ENCODE measurements around the gene IGF2BP3.
"Not testable (repeated sequence)": the region's sequence is repeated elsewhere in the genome, so short reads cannot be mapped to it uniquely, and the experiment has no call there.

The IGF2BP3 gene

DNA sequence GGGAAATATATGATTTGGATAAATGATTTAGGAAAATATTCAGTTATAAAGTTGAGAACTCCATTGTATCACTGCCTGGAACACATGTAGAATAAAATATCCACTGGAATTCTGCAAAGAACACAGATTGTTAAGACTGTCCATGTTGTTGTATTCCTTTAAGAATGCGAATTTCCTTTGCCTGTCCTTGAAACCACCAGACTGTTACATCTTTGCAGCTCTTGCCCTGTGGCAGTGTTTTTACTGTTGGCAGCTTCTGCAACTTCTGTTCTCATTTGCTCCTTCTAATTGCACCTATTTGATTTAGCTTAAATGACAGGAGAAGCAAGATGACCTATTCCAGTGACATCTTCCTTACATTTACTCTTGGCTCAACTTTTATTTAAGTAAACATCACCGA, 131.4 kb downstream of the IGF2BP3 start:
- no peak for DNase-seq (ENCODE audit: low spot score)

DNA sequence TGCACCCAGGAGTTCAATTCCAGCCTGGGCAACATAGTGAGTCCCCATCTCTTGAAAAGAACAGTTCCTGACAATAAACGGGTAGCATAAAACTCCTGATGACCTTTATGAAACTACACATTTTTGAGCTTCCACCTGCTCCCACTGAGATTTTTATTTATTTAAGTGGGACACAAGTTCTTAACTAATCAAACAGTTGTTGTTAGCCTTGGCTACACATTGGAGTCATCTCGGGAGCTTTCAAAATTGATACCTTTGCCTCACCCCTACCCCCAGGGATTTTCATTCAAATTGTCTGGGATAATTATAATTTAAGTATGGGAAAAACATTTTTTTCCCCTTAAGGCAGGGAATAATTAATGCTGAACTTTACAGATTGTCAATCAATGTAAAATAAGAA, 131.9 kb downstream of the IGF2BP3 start:
- DNase-seq (ENCODE audit: low spot score): no peak

DNA sequence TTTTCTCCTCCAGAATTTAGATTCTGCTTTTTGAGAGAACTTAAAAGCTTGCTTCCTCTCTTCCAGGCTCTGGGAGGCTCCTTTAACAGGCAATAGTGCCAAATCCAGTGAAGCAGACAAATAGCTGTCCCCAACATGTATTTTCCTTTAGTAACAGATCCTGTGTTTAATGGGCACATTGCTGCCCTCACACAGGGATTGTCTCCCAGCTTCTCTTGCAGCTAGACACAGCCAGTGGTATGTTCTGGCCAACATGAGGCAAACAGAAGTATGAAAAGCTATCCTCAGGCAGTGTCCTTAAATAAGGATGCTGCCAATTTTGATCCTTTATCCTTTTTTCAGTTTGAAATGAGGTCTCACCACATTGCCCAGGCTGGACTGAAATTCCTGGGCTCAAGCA, 132.9 kb downstream of the IGF2BP3 start:
- DNase-seq (ENCODE audit: low spot score): no peak

DNA sequence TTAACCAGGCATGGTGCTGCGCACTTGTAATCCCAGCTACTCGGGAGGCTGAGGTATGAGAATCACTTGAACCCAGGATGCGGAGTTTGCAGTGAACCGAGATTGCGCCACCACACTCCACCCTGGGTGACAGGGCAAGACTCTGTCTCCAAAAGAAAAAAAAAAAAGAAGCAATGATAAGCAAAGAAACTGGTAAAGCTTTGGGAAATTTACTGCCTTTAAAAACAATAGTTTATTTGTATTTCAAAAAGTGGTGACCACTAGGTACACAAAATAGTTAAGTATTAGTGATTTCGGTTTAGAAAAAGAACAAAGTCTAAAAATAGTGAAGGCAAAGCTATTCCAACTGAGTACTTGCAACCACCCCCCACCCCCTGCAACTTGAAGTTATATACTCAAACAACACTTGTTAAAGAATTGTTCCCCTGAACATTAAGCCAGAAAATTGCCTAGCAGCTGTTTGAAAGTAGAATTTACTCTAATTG, 133.4 kb downstream of the IGF2BP3 start:
- DNase-seq (ENCODE audit: low spot score): no peak

DNA sequence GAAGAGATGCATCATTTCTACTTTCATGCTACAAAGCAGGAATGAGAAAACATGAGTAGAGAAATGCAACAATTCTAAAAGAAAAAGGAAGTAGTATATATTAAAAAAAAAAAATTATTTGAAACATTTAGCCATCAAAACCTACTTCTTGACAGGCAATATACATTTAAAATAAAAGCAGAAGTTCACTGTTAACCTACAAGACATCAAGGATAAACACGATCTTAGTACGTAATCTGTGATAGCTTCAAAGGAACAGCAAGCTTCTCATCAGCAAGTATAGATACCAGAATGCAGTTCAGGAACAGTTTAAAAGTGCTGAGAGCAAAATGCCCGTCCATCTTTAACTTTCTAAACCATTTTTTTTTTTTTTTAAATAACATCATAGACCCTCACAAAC, 134.2 kb downstream of the IGF2BP3 start:
- DNase-seq (ENCODE audit: low spot score): no peak

DNA sequence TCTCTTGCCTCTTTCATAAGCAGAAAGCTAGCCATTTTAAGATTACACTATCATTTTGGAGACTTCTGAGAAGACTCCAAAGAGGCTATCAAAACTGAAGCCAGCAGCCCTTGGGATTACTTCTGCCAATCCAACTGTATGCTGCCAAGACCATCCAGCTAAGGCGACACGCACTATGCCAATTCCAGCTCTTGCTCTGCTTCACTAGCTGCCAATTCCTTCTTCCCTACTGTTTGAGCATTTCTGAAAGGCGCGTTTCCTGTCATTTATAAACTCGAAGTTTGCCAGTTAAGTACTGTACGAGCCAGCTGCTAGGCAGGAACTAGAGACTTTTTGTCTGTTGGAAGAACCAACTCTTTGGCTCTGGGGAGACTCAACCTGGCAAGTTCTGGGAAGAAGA, 134.7 kb downstream of the IGF2BP3 start:
- DNase-seq (ENCODE audit: low spot score): no peak

DNA sequence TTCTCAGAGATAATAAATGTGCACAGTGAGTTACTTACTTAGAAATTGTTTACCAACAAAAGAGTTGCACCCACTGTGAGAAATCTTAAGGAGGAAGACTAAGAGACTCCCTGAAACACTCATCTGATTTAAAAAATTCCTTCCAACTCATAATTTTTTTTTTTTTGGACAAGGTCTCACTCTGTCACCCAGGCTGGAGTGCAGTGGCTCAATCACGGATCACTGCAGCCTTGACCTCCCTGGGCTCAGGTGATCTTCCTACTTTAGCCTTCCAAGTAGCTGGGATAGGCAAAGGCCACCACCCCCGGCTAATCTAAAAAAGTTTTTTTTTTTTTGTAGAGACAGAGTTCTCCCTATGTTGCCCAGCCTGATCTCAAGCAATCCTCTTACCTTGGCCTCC, 135.2 kb downstream of the IGF2BP3 start:
- no peak for DNase-seq (ENCODE audit: low spot score)

DNA sequence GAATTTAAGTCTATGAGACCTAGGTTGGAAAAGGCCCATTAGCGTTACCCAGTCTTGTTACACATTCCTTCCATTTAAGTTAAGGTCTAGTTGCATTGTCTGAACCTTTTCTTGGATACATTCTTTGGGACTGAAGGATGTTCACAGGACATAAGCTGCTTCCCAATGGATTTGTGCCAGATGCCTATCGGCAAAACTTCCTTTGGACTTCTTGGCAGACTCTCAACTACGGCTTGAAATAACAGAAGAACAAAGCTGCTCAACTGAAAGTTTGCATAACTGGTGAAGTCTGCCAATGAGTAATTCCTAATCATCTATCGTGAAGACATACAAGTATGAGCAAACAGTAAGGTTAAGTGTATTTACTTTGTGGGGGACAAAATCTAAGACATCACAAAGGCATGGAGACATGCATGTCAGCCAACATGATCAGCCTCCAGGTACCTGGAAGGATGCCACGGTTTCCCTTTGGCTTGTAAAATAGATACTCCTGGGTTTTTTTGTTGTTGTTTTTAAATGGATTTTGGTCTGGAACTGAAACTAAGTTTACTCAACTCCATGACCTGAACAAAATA, 135.7 kb downstream of the IGF2BP3 start:
- peak; percentile 77 for DNase-seq (ENCODE audit: low spot score)

DNA sequence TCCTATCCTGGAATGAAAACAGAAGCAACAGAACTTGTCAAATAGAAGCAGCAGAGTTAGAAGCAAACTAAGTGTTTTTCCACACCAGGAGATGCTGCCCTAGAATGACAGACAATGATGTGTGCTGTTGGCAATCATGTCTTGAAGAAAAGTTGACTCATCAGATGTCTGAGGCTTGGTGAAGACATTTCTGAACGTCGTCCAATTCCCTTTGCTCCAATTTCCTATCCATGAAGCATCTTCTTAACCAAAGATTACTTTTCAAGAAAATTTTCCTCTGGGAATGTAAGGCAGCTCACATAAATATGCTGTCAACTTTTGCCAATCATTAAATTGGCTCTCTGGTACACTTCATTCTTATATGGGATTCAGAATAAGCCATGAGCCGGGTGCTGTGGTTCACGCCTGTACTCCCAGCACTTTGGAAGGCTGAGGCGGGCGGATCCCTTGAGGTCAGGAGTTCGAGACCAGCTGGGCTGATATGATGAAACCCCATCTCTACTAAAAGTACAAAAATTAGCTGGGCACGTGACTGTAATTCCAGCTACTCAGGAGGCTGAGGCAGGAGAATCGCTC, 136.5 kb downstream of the IGF2BP3 start:
- DNase-seq (ENCODE audit: low spot score): peak; percentile 57

DNA sequence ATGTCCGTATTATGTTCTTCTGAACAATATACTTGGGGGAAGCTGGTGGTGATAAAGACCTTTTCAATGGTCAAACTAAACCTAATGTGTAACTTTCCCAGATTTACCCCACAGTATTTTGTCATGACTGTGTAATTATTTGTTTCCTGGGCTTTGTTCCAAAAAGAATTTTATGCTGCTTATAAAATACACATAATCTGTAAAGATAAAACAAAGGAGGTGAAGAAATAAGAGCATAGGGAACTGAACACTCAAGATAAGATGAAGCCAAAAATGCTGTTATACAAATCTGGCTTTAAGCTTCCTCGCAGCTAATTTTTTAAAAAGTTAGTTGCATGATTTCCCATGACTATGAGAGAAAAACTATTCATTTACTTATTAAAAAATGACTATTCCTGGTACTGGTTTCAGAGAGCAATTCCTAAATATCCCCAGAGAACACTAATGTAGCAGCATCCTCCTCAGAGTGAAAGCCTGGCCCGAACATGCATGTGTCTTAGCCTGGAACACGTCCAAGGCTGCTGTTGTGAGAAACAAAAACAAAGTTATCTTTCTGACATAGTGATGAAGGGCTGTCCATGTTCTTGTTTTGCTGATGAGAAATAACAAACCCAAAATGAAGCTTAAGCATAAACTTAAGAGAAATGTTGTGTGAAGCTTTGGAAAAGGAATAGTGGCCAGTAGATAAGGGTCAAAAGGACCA, 137.2 kb downstream of the IGF2BP3 start:
- DNase-seq (ENCODE audit: low spot score): no peak

DNA sequence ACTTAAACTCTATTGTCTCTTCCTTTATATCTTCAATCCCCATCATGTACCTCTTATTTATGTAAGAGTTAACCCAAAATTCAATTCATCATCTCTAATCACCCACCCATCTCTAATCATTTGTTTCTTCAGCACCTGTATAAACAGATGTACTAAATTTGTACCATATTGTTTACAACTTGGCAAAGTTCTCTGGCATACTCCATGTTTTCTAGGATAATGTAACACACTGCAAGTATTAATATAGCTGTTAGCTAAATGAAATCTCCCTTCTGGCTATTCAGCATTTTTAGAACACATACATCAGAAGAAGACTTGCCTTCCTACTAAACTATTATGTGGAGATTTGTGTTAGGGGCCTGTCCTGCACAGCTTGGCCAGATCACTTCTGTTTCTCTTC, 138.1 kb downstream of the IGF2BP3 start:
- no peak for DNase-seq (ENCODE audit: low spot score)

DNA sequence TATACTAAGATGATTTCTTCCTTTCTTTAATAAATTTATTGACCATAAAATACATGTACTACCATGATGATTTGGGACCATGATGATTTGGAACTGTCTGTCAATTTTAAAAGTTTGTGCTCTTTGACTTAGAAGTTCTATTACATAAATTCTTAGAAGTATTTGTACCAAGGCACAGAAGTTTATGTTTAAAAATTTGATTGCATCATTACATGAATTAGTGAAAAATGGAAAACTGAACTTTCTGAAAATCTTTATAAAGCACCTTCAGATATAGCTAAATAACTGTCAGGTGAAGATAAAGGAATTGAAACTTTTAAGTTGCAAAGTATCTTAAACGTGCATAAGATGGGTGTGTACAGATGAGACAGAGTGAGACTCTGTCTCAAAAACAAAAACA, 139.2 kb downstream of the IGF2BP3 start:
- DNase-seq (ENCODE audit: low spot score): no peak

DNA sequence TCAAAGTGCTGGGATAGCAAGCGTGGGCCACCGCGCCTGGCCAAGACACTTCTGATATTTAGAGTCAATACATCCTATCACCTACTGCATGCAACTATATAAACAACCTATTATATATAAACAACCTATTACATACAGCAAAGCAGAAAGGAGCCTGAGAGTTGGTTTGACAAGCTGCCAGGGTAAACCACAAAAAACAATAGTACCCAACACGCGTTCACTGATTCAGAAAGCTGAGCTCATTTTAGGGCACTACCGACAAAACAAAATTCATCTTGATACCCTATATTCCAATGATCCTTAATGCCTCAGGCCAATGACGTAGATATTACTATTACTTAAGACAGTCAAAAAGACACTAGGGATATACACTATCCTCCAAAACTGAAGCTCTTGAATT, 154.9 kb downstream of the IGF2BP3 start:
- DNase-seq (ENCODE audit: low spot score): no peak

DNA sequence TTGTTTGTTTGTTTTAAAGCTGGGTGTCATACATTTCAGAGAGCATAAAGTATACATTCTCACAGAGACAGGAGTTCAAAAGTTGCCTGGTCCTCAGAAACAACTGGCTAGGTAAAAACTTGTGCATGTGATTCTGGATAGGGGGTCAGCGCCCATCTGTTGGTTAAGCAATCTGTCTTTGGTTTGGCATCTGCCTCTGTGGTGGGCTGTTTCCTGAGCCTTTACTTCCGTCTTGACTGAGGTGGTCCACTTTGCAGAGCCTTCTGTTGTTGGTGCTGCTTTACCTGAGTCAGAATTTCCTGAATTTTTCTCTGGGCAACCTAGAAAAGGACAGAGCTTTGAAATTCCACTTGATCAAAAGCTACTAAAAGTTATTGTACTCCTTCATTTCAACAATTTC, 158.2 kb downstream of the IGF2BP3 start:
- not testable (repeated sequence) for DNase-seq (ENCODE audit: low spot score)

DNA sequence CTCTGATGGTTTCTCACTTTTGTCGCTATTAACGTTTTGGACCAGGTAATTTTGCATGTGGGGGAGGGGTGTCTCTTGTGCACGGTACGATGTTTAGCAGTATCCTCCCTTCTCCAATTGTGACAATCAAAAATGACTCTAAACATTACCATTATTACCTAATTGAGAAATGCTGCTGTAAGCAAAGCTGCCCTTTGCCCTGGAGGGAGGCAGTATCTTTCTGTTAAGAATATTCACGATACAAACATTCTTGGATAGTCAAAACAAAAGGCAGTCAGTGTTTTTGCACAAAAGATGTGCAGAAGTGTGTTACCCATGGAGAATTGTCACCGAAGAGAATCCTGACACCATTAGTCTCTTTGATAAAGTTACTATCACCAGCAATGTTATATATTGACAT, 161.5 kb downstream of the IGF2BP3 start:
- DNase-seq (ENCODE audit: low spot score): no peak

DNA sequence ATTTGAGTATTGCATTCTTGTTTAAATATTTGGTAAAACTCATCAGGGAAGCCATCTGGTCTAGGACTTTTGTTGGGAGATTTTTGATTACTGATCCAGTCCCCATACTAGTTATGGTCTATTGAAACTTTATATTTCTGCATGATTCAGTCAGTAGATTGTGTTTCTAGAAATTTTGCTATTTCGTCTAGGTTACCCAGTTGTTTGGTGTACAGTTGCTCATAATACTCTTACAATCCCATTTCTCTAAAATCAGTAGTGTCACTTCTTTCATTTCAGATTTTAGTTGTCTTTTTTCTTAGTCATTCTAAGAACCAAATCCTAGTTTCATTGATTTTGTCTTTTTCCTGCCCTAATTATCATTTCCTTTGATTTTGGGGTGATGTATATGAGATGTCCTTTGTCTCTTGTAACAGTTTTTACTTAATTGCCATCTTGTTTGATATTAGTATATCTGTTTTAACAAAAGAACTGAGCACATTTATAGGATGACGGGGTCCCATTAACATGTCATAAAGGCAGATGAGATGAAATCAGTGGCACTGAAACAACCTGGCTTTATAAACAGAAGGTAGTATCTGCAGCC, 163.3 kb downstream of the IGF2BP3 start:
- DNase-seq (ENCODE audit: low spot score): no peak

DNA sequence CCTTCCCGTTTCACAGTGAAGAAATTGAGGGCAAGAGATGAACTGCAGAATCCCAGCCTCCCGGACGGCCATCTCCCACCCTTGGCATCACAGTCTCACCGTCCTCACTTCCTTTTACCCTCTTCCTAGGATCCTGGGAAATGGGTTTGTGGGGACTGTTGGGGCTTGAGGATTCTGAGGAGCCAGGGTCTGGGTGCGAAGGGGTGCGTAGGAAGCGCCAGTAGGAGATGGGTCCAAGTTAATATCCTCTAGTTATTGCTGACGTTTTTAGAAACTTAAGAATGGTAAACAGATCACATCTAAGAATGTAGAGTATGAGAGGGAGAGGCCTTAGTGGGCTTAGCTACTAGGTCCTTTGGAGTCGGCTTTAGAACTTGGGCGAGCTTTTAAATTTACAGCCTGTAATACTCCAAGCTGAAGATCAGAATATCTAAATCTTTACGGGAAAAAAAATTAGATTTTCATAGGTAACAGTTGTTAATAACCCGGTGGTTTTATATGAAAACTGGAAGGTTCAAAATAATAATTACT, 170.5 kb downstream of the IGF2BP3 start:
- DNase-seq (ENCODE audit: low spot score): no peak

DNA sequence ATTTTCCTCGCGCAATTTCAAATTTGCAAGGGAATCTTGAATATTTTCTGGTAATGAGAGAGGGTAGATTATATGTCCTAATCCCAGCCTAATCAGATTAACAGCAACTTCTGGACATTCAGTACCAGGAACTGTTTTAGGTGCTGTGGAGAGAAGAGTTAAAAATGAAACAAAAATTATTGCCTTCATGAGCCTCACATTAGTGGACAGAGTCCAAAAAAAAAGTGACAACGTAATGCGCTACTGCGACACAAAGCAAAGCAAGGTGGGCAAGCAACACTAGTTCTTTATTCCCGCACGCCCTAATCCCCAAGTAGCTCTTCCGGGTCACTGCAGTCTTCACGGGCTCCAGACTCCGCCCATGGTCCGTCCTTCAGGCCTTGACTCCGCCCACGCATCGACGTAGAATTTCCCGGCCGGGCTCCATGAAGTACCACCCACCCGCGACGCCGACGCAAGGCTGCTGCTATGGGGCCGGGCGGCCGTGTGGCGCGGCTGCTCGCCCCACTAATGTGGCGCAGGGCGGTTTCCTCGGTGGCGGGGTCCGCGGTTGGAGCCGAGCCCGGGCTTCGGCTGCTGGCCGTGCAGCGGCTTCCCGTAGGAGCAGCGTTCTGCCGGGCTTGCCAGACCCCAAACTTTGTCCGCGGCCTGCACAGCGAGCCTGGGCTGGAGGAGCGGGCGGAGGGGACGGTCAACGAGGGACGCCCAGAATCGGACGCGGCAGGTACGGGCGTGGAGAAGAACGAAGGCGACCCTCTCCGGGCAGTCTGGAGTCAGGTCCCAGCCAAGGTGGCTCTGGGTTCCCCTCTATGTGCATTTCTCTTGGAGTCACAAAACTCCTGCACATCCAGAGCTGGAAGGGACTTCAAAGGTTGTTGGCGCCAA, 171.2 kb downstream of the IGF2BP3 start, which contains the start of gene MALSU1:
Gene MALSU1, plus strand, starts transcription at position 455 of the 885 bp plus-strand sequence. Its CDS starts 14 bp downstream, at position 469.
- DNase-seq (ENCODE audit: low spot score): peak; percentile 99

DNA sequence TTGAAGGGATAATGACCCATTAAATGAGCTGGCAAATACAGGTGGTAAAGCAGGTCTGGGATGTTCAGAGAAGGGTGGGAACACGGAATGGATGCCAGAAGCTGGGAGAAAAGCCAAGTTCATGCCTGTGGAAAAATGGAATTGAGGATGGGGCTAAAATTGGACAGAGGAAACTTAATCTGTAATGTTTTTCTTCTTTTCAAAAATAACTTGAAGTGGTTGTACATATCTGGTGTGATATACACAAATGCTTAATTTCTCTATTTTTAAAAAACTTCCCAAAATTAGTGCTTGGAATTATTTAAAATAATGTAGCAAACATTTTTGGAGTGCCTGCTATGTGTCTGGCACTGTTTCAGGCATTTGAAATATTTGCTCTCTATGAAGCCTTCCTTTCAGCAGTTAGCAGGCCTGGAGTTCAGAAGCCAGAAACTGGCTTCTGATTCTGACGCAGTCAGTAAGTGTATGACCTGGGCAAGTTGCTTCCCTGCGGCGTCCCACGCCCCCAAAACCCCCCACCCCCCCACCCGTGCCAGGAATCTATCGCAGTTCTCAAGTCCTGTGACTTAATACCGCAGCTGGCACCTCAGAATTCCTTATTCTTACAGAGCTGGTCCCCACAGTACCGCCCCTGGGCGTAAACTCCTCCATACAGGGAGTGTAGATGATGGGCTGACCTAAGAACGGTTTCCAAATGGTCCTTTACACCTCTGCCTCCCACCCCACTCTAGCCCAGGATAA, 172.0 kb downstream of the IGF2BP3 start:
- no peak for DNase-seq (ENCODE audit: low spot score)

DNA sequence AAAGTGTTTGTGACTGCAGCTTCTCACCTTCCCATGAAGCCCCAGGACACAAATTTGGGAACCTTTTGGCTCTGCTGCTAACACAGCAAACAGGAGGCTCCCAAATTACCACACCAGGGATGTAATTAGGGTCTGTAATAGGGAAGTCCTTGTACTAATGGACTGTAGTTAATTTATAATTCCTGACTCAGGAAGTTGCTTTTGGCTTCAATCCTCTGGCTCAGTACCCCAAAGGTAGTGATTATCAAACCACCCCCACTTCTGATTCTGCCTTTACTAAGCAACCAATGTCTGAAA, 174.9 kb downstream of the IGF2BP3 start:
- no peak for DNase-seq (ENCODE audit: low spot score)
